Left ventricle myocardium inferior (tissue), 1 donor: ENCODE results near the gene FOXA1. TPM values are rescaled to one million over a fixed set of nuclear protein-coding genes. Genes with fewer than 3 reads are reported as not detected.

Experiments
- DNase-seq: peaks from one replicate; pipeline ENCODE4 v3.0.0-alpha.2; 2020
- H3K27ac ChIP-seq: fragments of 200-600 bp; replicated peaks from 2 replicates; pipeline ENCODE4 v1.8.0; 2021
- H3K27me3 ChIP-seq: fragments of 200-600 bp; 2 replicates; pipeline ENCODE4 v1.8.0; 2021; ENCODE audit warnings: low read depth
- H3K36me3 ChIP-seq: fragments of 200-600 bp; 2 replicates; pipeline ENCODE4 v1.8.0; 2021
- H3K4me1 ChIP-seq: fragments of 200-600 bp; 2 replicates; pipeline ENCODE4 v1.8.0; 2021
- H3K4me3 ChIP-seq: fragments of 200-600 bp; 2 replicates; pipeline ENCODE4 v1.8.0; 2021; ENCODE audit warnings: mild to moderate bottlenecking, moderate library complexity
- H3K9me3 ChIP-seq: fragments of 200-600 bp; replicated peaks from 2 replicates; pipeline ENCODE4 v1.8.0; 2021
- intact Hi-C: fragments of 100-400 bp; cut with micrococcal nuclease; formaldehyde crosslinking; loops from one replicate; pipeline ENCODE4 v1.11.0; 2022
- total RNA-seq: library from RNA; stranded (reverse); fragmentation: NEBNext Ultra II Directional; extraction: Animal tissue kit (Norgen Biotek cat#: 25700); gene quantifications from one replicate; pipeline ENCODE4 v1.2.1, GENCODE V29; 2021
- TF ChIP-seq, protein P1 (sequence below): fragments of 200-600 bp; IDR thresholded peaks from 2 replicates; pipeline ENCODE4 v1.8.0; 2021; ENCODE audit warnings: antibody characterized with exemption, mild to moderate bottlenecking, borderline replicate concordance
- donor health status: DM: no; HTN: yes; CAD: no; lungs with severe emphysema.

Gene FOXA1
- total RNA-seq, 1 donor from 2014 or later, result not detected

DNA sequence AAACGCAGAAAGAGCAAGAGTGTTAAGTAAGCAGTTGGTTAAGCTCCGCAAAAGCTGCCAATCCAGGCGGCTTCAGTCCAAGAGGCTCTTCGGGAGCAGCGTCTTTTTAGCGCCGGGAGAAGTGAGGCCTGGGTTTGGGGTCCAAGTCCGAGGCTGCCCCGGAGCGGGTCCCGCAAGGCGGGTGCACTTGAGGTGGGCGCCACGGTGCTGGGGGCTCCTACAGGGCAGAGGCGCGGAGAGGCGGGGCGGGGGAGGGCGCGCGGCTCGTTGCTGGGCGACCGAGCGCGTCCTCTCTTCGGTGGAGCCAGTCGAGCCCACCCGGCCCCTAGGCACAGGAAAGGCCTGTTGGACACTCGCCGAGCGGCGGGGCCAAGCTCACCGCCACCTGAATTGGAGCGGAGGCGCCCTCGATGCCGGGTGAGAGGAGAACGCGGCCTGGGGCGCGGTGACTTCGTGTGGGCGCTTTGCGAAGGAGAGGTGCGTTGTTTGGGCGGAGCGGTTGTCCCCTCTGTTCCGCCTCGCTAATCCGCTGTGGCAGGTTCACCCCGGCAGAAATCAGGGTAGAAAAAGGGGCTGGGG, 16.0 kb upstream of the FOXA1 start:
- Histone ChIP-seq H3K9me3 (peaks cover 43% of the 10 kb centered on the region), H3K36me3 (peaks cover 3% of the 10 kb centered on the region), H3K4me3 (no peak overlapping the region), H3K4me1 (no peaks in the 10 kb centered on the region), H3K27ac (no peak overlapping the region), H3K27me3 (peaks cover 93% of the 10 kb centered on the region)
- intact Hi-C loops, result no loop called here
- DNase-seq, result no peak
- TF ChIP-seq, protein P1, sequence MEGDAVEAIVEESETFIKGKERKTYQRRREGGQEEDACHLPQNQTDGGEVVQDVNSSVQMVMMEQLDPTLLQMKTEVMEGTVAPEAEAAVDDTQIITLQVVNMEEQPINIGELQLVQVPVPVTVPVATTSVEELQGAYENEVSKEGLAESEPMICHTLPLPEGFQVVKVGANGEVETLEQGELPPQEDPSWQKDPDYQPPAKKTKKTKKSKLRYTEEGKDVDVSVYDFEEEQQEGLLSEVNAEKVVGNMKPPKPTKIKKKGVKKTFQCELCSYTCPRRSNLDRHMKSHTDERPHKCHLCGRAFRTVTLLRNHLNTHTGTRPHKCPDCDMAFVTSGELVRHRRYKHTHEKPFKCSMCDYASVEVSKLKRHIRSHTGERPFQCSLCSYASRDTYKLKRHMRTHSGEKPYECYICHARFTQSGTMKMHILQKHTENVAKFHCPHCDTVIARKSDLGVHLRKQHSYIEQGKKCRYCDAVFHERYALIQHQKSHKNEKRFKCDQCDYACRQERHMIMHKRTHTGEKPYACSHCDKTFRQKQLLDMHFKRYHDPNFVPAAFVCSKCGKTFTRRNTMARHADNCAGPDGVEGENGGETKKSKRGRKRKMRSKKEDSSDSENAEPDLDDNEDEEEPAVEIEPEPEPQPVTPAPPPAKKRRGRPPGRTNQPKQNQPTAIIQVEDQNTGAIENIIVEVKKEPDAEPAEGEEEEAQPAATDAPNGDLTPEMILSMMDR, result no peak

DNA sequence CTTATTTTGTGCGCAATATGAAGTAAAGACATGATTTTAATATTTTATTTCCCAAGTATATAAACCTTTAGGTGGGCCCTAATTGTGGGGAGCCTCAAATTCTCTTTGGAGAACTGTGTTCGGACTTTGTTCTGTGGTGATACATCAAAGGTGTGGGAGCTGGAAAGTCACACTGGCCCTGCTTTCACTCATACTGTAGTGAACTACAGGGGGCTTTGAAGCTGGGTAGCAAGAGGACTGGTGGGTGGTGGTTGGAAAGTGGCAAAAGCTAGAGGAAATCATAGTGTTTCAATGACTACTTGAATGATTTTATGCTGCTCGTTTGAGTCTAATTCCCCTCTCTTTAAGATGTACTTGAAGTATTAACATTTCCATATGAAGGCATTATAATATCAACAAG, 13.6 kb upstream of the FOXA1 start:
- TF ChIP-seq, protein P1, result no peak
- H3K9me3 ChIP-seq, result peaks cover 20% of the 10 kb centered on the region
- H3K4me1 ChIP-seq, result no peaks in the 10 kb centered on the region
- intact Hi-C loops, result no loop called here
- DNase-seq, result no peak
- no peak overlapping the region for H3K27ac ChIP-seq
- no peak overlapping the region for H3K4me3 ChIP-seq
- H3K27me3 ChIP-seq, result peaks cover 100% of the 10 kb centered on the region
- H3K36me3 ChIP-seq, result no peaks in the 10 kb centered on the region

DNA sequence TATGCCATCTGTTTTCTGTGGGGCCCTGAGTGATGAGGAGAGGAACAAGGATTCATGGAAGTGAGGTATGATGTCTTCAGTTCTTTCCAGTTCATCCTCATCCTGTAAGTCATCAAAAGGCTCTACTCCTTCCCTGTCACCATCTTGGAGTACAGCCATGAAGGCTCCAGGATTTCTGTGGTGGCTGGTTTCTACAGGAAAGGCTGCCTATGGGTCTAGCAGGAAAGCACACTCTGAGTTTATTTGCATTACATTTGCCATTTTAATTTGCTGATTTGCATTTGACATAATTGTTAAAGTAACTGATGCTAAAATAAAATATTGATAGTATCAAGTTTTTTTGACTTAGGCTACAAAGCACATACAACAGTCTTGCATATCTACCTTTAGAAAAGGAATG, 11.6 kb upstream of the FOXA1 start:
- TF ChIP-seq, protein P1, result no peak
- peaks cover 100% of the 10 kb centered on the region for H3K27me3 ChIP-seq
- no peaks in the 10 kb centered on the region for H3K36me3 ChIP-seq
- H3K27ac ChIP-seq, result no peak overlapping the region
- no peaks in the 10 kb centered on the region for H3K4me1 ChIP-seq
- peaks cover under 1% of the 10 kb centered on the region for H3K9me3 ChIP-seq
- intact Hi-C loops, result no loop called here
- no peak for DNase-seq
- H3K4me3 ChIP-seq, result no peak overlapping the region

DNA sequence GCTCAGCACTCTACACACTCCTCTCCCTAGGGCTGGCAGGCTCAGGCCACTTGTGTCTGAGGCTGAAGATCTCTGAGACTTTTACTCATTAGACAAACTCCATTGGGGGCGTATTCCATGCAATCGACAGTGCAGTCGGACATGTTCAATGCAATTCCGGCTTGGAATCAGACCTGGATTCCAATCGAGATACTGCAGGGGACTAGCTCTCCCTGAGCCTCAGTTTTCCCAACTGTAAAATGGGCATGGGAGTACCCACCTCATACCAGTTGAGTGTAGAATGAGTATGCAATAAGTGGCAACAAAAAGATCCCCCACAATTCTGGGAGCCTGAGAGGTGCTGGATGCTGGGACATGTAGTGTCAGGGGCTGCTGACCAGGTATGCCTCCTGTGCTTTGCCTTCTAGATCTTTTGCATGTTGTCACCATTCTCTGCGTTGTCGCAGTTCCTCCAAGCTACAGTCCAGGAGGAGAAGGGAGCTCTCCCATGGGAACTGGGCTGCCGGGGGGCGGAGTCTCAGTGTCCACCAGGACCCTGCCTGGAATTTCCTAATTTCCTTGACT, 8.7 kb upstream of the FOXA1 start:
- TF ChIP-seq, protein P1, result no peak
- Histone ChIP-seq H3K4me1 (peaks cover 14% of the 10 kb centered on the region), H3K36me3 (no peaks in the 10 kb centered on the region), H3K4me3 (no peak overlapping the region), H3K27me3 (peaks cover 100% of the 10 kb centered on the region), H3K27ac (no peak overlapping the region), H3K9me3 (no peaks in the 10 kb centered on the region)
- DNase-seq, result no peak
- intact Hi-C loops, result no loop called here

DNA sequence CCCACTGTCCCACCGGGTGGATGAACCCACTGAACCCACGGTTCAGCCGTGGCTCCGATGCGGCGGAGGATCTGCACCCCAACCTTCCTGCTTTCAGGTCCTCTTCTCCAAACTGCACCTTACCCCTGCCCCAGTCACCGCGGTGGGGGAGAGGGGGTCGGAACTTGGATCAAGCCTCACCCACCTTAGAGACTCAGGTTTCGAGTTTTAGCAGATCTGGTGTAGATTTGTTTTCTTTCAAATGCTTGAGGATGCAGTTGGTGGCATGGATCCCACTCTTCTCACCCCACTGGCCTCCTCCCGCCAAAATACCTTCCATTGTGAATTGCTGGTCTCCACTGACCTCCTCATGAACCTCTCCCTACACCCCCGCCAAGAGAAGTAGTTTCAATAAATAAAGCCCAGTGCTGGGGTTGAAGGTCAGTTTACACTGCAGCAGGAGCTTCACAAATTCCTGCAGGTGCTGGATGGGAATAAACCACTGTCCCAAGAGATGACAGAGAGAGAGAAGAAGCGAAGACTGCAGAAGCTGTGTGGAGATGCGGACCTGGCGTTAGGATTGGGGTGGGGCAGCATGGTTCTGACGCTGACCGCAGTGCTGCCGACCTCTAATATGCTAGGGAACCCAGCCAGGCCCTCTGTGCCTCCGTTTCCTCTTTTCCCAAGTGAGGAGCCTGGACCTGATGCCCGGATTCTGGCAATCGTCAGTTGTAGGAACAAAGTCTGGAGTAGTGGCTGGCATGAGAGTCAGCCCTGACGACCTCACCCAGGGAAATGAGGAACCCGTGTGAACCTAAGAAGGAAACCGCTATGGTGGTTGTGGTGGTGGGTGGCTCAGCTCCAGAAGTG, 7.8 kb upstream of the FOXA1 start:
- Histone ChIP-seq H3K9me3 (no peaks in the 10 kb centered on the region), H3K27me3 (peaks cover 100% of the 10 kb centered on the region), H3K27ac (no peak overlapping the region), H3K4me3 (no peak overlapping the region), H3K4me1 (peaks cover 24% of the 10 kb centered on the region), H3K36me3 (no peaks in the 10 kb centered on the region)
- TF ChIP-seq, protein P1, result no peak
- intact Hi-C loops, result no loop called here
- DNase-seq, result no peak
